GM18517 (cell line): ENCODE data around the gene MAPRE2.

Experiments used
- ATAC-seq: cut with Tn5 transposase; IDR thresholded peaks from one replicate; pipeline ENCODE4 v1.9.1; 2021; ENCODE audit warnings: mild to moderate bottlenecking, moderate library complexity; ENCODE audit not compliant: unreplicated experiment

The MAPRE2 gene

DNA sequence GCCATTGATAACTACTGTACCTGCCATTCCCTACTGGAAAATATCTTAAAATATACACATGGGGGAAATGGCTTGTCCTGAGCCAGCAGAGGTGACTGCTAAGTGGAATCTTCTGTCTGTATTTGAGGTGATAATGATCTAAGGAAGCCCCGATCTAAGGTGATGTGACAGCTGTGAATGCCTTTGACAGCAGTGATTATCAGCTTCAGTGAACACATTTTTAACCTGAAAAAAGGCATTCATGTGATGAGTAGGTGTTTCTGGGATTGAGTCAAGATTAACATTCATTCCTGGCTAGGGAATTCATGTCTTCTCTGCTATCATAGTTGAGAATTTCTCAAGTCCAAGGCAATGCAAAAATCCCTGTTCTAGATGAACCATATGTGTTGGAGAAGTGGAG lies 9.1 kb upstream of the MAPRE2 start:
- ATAC-seq: no peak

DNA sequence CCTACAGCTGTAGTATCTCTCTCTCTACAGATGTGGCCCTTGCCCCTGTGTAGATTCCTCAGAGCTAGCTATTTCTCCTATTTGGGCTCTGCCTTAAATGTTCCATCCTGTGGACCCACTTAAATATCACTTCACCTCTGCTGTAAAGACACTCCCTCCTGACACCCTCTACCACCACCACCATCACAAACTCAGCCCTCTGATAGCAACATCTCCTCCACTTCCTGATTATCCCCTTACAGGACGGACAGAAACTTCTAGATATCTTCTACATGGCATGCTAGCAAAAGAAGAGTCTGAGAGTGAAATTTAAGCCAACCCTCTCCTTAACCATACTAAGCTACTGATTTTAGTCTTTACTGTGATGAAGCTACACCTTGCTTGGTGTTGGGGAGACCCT lies 3.2 kb upstream of the MAPRE2 start:
- no peak for ATAC-seq

DNA sequence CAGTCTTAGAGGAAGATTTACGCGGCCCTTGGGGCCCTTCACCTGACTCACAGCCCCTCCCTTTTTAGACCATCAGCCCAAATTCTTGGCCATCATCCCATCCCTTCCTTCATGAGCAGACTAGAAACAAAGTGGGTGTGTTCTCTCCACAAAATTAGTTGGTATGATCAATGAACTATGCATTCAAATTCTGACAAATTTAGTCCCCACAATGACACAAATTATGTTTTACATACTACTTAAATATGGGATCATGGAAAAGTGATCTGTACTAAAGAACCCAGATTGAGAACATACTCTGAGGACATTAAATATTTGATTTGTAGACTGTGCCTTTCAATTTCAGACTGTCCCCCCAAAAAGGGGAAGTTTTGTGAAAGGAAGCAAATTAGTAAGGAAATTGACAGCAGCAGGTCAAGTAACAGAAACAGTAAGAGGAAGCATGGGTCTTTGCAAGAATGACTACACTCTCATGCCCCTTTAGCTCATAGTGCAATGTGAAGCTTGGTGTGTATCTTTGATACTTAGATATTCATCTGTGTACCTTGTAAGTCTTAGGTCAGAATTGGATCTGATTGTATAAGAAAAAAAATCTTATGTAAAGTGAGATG lies 2.2 kb upstream of the MAPRE2 start:
- peak; percentile 38 for ATAC-seq

DNA sequence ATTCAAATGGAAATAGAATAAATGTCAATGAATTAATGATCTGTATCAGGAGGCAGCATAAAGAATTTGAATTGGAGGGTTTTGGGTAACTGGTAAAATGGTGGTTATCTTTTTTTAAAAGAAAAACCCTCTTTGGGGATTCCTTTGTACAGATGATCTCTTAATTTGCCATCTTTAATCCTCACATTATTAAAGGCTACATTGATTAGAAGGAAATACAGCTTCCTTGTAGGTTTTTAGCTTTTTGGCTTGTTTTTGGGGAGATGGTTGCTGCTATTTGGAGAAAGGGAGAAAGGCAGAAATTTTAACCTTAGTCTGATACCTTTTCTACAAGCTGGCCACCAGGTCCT lies 600 bp upstream of the MAPRE2 start:
- ATAC-seq: no peak

DNA sequence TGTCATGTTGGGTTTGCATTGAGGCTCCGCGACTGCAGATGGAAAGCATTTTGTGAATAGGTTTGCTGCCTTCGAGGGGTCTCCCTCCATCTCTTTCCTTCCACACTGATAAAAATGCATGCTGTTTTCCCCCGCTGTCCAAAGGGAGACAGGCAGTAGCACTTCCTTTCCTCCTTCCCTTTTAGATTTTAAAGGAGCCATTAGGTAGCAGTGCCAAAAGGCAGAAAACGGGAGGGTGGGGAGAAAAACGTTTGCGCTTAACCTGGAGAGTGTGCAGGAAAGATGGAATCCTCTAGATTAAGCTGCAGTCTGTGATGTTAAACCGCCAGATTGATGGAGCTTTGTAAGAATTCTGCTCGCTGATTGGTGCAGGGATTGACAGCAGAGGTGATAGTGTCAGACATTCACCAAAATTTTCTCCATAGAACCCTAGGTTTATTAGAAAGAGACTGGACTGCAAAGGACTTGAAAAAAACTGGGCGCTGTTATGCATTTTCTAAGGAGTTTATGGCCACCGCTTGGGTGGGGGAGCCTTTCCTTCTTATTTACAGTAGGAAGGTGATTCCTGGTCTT lies 688 bp downstream of the MAPRE2 start:
- no peak for ATAC-seq

DNA sequence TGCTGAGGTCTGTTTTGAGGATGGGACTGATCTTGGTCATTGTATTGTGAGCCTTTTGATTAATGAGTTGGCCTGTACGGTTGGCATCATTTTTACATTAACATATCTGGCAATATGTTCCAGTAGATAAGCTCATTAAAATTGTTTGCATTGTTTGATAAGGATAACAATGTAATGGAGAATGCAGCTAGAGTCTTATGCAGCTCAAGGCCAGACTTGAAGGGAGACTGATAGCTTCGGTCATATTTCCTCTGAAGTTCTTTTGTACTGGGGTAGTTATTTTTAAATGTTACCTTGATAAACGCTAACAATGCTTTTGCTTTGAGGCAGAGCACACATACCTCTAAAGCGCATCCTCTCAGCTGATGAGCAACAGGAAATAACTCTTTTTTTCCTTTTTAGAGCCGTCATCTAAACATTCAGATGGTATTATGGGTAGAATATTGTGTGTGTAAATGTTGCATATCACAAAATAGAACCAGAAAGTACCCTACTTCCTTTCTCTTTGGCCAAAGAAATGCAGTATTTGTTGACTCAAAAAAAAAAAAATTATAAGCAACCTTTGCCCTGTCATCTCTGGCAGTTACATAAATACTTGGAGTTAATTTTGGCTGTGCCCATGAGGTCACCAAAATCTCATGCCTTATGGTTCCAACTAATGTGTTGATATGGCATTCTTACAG lies 1.3 kb downstream of the MAPRE2 start:
- ATAC-seq: peak; percentile 23

DNA sequence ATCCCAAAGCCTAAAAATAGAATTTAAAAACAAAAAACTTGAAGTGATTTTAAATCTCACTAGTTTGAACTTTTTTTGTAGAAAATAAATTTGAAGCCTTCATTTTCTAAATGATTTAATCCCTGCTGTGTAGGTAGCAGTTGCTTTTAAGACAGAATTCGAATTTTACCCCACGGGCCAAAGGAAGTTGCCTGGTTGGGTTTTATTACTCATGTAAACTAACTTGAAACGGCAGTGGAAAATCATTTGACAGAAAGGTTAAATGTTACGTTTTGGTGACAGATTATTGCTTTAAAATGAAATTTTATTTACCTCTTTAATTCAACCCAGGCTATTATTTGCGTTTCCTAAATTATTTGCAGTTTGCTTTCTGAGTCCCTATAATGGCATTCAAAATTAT lies 2.0 kb downstream of the MAPRE2 start:
- no peak for ATAC-seq

DNA sequence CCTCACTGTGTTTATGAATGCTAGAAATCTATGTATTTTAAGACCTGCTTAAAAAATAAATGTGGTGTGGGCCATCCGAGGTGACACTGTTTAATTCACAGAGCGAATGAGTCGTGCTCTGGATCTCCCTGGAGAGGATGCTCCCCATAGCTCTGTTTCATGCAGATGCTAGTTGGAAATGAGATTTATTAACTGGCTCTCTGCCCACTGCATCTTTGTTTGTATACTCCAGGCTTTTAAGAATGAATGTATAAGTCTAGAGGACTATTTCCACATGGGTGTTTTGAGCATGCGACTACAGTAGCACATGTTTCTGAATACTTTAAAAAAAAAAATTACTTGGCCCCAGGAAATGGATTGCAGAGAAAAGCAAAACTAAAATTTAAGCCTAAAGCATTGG lies 3.9 kb downstream of the MAPRE2 start:
- no peak for ATAC-seq

DNA sequence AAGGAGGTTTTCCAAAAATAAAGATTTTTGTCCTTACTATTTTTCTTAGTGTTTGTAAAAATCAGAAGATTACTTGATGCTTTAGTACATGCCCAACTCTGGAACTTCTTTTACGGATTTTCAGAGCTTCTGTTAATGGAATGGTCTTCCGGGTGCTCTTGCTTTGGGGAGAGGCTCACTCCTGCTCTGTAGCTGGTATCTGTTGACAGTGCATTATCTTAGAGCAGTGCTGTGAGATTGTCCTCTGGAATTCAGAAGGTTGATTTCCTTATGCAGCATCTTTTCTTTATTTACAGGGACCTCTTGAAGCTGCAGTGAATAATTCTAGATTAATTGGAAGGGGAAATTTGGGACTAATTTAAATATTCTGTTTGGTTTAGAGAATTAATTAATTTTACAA lies 4.6 kb downstream of the MAPRE2 start:
- no peak for ATAC-seq

DNA sequence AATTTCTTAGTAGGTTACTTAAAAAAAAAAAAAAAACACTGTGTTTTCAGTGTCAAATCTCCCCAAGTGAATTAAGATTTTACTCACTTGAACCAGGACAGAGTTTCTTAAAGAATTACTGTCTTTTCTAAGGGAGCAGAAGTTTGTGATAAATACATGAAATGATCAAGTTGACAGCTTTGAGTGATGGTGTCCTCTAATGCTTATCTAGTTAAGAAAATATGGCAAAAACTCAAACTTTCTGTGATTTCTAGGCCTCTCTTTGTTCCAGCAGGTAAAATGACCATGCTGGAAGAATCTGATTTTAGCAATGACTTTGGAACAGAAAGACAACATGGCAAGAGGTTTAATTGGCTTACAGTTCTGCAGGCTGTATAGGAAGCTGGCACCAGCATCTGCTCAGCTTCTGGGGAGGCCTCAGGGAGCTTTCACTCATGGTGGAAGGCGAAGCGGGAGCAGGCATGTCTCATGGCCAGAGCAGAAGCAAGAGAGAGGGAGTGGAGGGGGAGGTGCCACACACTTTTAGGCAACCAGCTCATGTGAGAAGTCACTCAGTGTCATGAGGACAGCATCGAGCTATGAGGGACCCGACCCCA lies 6.6 kb downstream of the MAPRE2 start:
- ATAC-seq: no peak

DNA sequence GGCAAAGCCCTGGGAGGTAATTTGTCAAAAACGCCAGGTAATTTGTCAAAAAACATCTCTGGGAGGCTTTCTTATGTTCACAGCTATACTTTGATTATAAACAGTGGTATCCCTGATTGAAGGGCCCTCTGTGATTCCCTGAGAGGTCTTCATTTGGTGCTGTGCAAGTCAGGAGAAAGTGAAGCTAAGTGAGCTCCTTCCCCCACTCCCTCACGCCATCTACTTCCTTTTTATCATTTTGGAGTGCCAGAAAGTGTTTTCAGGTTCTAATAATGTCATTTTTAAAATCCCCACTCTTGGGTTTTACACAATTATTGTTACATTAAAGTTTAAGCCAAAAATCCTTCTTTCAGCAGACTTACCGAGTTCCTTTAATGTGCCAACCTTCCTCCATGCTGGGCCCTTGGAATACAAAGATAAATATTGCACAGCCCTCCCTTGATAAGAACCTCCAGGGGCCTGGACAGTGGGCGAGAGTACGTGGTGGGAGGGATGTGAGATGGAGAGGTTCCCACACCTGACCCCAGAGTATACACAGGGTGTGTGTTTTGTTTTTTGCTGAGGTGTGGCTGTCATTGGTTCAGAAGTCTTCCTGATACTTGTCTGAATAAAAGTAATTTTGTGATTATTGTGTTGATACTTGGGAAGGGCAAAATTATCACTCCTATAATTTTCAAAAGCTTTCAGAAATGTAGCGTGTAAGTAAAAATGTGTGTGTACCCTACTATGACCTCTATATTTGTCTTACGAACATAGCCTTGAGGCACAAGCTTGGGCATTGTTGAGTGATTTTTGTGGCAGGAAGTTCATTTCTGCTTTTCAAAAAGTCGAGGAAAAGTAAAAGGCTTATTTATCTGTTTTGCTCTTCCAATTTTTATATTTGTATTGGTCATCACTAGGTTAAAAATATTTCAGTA lies 8.2 kb downstream of the MAPRE2 start:
- ATAC-seq: peak; percentile 29

DNA sequence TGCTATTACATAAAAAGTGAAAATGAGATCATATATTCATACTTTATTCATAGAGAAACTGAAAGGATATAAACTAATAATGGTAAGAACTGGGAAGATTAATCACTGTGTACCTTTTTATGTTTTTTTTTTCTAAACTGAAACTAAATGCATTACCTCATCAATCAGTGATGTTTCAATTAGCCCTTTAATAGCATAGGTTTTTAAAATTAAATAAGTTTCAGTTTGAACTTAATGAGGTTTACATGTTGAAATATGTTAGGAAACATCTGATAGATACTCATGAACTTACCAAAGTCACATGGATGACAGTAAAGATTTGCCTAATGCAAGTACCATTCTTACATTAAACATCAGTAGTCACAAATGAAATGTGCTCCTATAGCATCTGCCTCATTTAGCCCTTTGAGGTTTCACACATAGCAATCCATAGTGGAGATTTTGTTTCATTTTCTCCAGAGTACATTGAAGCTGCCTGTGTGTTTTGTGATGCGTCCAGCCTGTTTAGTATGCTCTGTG lies 8.9 kb downstream of the MAPRE2 start:
- ATAC-seq: peak; percentile 40

DNA sequence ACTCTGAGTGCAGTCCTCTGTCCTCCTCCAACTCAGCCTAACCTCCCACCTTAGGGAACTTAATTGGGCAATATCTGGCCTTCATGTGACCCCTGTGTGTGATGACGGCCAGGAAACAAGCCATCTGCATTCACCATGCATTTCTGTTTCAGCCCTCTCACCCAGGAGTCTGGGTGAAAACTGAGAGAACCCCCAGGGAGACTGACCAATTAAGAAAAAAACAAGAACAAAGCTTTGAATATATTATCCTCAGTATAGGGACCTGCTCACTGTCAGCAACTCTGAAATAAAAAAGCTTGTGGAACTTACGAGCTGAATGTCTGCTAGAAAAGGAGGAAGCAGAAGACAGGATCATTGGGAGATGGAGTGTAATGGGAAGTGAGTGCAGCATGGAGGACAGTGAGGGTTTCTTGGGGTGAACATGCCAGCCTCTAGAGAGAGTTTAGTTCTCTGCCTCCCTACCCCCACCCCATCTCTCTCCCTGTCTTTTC lies 9.5 kb downstream of the MAPRE2 start:
- peak; percentile 33 for ATAC-seq

DNA sequence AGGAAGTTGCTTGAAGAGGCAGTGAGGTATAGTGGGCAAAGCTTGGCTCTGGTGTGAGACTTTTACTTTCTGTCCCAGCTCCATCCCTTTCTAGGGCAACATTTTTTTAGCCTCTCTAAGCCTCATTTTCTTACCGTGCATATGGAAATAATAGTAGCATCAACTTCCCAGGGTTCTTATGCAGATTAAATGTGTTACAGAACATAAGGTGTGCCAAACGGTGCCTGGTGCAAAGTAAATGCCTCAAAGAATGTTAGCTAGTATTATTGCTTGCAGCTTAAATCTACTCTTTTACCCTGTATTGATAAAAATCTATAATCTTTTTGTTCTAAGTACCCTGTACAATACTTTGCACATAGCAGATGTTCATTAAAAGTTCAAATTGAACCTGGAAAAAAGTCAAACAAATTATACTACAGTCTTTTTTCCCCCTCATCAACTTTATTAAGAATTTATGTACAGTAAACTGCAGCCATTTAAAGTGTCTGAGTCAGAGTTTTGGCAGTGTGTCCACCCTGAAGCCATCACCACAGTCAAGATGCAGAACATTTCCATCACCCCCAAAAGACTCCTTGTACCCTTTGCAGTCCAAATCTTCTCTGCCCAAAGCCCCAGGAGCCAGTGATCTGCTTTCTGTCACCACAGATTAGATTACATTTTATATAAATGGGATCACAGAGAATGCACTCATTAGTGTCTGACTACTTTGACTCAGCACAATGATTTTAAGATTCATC lies 10.6 kb downstream of the MAPRE2 start:
- ATAC-seq: no peak

DNA sequence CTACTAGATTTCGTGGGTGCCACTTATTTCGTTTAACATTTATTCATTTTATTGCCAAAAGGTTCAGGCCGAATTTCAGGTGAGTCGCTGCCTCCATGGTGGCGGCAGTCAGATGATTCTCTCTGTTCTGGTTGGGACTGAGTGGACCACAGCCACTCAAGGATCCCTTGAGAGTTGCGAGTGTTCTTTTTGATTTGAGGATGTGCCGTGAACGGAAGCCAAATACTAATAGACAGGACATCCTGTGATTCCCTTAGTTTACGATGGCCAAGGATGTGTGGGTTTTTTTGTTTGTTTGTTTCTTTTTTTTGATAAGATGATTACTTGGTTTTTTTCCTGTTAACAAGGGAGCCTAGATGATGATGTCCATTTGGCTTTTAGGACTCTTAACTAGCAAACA lies 13.2 kb downstream of the MAPRE2 start:
- no peak for ATAC-seq

DNA sequence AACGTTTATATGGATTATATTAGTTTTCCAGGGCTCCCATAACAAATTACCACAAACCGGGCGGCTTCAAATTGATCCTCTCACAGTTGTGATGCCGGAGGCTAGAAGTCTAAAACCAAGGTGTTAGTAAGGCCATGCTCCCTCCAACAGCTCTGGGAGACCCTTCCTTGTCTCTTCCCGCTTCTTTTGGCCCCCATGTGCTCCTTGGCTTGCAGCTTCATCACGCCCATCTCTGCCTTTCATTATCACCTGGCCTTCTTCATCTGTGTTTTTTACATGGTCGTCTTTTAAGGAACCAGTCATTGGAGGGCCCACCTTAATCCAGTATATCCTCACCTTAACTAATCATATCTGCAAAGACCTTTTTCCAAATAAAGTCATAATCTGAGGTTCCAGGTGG lies 13.9 kb downstream of the MAPRE2 start:
- no peak for ATAC-seq

DNA sequence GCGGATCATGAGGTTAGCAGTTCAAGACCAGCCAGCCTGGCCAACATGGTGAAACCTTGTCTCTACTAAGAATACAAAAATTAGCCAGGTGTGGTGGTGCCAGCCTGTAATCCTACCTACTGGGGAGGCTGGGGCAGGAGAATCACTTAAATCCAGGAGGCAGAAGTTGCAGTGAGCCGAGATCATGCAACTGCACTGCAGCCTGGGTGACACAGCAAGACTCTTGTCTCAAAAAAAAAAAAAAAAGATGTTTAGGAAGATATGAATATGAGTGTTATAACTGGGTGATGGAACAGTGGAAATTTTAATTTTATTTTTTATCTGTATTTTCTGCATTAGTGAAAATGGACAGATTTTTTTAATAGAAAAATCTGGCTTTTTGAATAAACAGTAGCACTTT lies 14.5 kb downstream of the MAPRE2 start:
- no peak for ATAC-seq

DNA sequence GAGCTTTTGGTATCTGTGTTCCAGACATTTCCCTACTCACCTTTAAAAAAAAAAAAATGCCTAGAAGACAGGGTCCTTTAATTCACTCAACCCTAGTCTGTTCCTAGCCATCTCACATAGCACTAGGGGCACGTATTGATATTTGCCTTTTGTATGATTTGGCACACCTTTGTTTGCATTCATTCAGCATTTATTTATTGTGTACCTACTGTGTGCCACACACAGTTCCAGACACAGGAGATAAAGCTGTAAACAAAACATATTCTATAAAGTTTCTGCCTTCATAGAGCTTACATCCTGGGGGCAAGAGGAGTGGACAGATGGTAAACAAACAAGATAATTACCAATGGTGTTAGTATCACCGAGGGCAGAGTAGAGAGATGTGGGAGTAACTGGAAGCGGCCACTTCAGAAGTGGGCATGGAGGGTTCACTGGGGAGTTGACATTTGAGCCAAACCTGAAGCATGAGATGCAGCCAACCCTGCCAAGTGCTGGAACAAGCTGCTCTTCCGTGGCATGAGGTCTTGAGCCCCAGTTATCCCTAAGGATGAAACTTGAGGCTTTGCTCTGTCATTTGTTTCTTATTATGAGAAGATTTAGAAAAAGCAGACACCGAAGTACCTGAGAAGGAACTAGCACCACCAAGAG lies 18.2 kb downstream of the MAPRE2 start:
- ATAC-seq: no peak

DNA sequence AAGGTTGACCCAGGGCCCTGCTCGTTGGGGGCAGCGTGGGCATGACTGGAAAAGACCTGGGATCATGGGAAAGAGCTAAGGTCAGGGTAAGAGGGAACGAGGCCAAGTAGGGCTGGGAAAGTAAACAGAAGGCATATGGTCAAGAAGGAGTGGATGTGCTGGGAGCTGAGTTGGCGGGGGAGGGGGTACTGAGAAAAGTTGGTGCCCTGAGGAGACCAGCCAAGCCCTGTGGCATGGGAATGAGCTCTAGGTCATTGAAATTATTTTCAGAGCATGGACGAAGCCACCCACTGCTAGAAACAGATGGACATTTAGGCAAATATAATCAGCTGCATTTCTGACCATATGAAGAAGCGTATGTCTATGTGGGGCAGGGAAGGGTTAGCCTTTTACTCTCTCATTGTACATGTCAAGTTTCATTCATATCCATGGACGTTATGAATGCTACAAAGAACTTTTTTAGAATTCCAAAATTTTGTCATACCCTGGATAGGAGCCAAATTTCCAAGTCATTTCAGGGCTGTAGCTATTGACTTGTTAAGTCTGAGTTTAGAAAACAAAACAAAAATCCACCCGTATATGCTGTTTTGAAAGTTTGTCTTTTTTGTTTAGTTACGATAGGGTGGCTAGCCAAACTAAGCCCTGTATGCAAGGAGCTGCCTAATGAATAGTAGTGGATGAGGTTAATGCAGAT lies 19.1 kb downstream of the MAPRE2 start:
- no peak for ATAC-seq
